Cardiac fibroblast (primary cell): ENCODE results near the gene MACROD2.
"Not testable (repeated sequence)": the region's sequence is repeated elsewhere in the genome, so short reads cannot be mapped to it uniquely, and the experiment has no call there.

Experiments used
- DNase-seq, 2 donors: peaks; one replicate each; pipeline versions ENCODE4 v3.0.0 to v3.0.0-alpha.2; 2010; ENCODE audit warnings: low read depth in 2 of 2
- H3K4me3 ChIP-seq, 2 donors: replicated peaks in 1 of 2; 1 replicate in 1 of 2; 2 replicates in 1 of 2; pipeline ENCODE4 v1.5.1; 2011; ENCODE audit warnings: low read depth in 2 of 2, low read length in 2 of 2, mild to moderate bottlenecking in 2 of 2, moderate library complexity in 1 of 2
- CTCF ChIP-seq: IDR thresholded peaks from one replicate; pipeline ENCODE4 v1.5.1; 2011; ENCODE audit warnings: low read depth, mild to moderate bottlenecking, low read length, inconsistent platforms

Gene MACROD2

GRCh38 chr20:14979453-14979986, 984.2 kb downstream of the MACROD2 start:
- TF ChIP-seq CTCF = no peak
- H3K4me3 ChIP-seq = no peak overlapping the region
- no peak for DNase-seq

- H3K4me3 ChIP-seq, DNase-seq: not testable (repeated sequence)
These were observed 986.2 kb downstream of the MACROD2 start for GRCh38 chr20:14981486-14981885.

- not testable (repeated sequence) for DNase-seq, H3K4me3 ChIP-seq
These were observed 987.0 kb downstream of the MACROD2 start for GRCh38 chr20:14982324-14982723.

GRCh38 chr20:14984305-14984704, 989.0 kb downstream of the MACROD2 start:
- TF ChIP-seq CTCF = no peak
- no peak for DNase-seq
- no peak overlapping the region for H3K4me3 ChIP-seq

GRCh38 chr20:14984768-14985622, 989.7 kb downstream of the MACROD2 start:
- TF ChIP-seq CTCF = no peak
- DNase-seq = no peak
- H3K4me3 ChIP-seq = no peak overlapping the region

- DNase-seq = peak in 1 of 2 donors; percentile 14
- H3K4me3 ChIP-seq = no peak overlapping the region
- no peak for TF ChIP-seq CTCF
These were observed 990.8 kb downstream of the MACROD2 start for GRCh38 chr20:14986026-14986655.

GRCh38 chr20:14986656-14987055, 991.3 kb downstream of the MACROD2 start:
- DNase-seq = no peak
- H3K4me3 ChIP-seq = no peak overlapping the region
- TF ChIP-seq CTCF = no peak
